SKM-1 treated with dmso at 0.1 percent for 144 hours (cell line): ENCODE measurements around the gene CNIH2.

Experiments
- DNase-seq: peaks from one replicate; lab custom pipeline; 2025; ENCODE audit not compliant: unreplicated experiment; lab: John Stamatoyannopoulos, UW

CNIH2 gene

DNA sequence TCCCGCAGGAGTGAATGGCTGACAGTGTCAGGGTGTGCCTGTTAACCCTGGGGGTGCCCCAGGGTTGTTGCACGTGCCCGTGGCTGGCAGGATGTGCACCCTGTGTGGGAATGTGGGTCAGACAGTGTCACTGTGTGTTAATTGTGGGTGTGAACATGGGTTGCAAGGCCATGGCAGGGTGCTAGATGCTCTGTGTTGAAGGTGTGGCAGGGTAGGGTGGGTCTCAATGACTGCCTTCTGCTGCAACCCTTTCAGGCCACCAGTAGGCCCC is 50.0 kb downstream of the CNIH2 start:
- DNase-seq = no peak

DNA sequence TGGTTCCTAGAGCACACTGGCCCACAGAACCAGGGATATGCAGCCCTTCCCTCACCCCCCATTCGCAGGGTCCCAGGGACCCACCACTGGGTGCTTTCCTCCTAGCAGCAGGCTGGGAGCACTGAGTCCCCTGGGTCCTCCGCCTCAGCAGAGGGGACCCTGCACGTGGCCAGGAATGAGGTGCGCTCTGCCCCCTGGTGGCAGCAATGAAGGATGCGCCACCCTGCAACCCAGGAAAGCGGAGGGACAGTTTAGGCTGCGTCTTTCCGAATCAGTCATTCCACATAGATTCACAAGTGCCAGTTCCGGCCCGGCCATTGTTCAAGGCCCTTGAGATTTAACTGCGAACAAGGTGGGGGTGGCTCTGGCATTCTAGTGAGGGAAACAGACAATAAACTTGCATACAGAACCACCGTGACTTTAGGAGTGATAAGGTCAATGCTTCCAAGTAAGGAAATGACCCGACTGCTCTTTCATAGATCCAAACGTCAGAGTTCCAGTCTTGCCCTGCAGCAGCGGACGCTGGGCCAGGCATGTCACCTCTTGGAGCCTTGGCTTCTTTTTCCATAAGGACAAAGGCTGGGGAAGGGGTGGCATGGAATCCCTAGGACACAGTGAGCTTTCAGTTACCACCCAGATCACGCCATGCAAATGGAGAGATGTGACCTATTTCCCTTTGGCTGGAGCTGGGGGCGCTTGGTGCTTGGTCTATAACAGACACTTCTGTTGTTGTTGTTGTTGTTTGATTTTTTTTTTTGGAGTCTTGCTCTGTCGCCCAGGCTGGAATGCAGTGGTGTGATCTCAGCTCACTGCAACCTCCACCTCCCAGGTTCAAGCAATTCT is 50.5 kb downstream of the CNIH2 start:
- DNase-seq = peak; percentile 71

DNA sequence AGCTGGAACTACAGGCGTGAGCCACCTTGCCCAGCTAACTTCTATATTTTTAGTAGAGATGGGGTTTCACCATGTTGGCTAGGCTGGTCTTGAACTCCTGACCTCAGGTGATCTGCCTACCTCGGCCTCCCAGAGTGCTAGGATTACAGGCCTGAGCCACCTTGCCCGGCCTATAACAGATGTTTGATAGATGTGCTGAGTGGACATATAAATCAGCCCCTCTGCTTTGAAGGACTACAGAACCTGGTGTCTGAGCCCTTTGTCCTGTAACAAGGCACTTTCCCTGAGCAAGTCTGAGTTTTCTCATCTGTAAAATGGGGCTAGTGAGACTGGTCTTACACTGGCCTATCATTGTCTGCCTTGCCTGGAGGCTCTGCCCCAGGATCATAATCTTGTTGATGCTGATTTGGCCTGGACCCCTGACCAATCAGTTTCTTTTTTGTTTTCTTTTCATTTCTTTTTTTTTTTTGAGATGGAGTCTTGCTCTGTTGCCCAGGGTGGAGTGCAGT is 51.2 kb downstream of the CNIH2 start:
- DNase-seq = no peak

- no peak for DNase-seq
These were observed 53.0 kb downstream of the CNIH2 start for GRCh38 chr11:66330931-66331330.

GRCh38 chr11:66331542-66332370 is 53.8 kb downstream of the CNIH2 start:
- no peak for DNase-seq

DNA sequence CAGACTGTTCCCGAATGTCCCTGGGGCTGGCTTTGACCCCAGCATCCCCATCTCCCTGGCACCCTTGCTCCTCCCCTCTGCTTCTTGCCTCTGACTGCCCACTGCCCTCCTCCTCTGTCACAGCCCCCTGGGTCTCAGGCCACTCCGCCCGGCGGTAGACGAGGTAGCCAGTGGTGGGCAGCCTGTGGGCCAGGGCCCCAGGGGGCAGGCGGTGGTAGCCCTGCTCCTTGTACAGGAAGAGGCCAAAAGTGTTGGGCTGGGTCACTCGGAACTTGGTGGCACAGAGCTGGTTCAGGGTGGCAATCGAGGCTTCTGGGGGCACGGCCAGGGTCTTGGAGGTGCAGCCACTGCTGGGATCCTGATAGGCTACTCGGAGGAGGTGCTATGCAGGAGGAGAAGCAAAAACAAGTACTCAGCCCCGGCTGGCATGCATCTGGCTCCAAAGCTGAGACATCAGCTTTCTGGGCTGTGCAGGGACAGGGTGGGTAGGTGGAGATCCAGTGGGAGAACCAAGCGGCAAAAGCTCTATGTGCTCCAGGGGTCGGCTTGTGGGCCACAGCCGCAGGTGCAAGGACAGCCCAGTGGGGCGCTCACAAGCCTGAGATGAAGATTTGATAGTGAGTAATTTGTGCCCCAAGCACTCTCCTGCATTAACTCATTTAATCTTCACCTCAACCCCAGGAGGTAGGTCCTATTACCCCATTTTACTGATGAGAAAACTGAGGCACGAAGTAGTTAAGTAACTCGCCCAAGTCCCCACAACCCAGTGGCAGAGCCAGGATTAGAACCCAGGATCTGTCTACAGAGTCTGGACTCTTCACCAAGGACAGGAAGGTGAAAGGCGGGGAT is 54.6 kb downstream of the CNIH2 start:
- DNase-seq = no peak

GRCh38 chr11:66333220-66333877 is 55.4 kb downstream of the CNIH2 start:
- no peak for DNase-seq
